Body of pancreas (tissue), 4 donors: ENCODE data around the gene PRSS22.

Experiments
- CTCF ChIP-seq, 7 experiments: fragments of 450-650 bp in 4 of 7; fragments of 200-600 bp in 3 of 7; sonication (generic) in 3 of 7; IDR thresholded peaks; one replicate each; pipeline ENCODE4 v1.5.1; 2016 to 2019; ENCODE audit warnings: antibody characterized with exemption in 7 of 7
- POLR2A ChIP-seq, 3 donors: fragments of 450-650 bp; IDR thresholded peaks; one replicate each; pipeline ENCODE4 v1.6.1; 2016; ENCODE audit warnings: antibody characterized with exemption in 3 of 3, mild to moderate bottlenecking in 2 of 3

DNA sequence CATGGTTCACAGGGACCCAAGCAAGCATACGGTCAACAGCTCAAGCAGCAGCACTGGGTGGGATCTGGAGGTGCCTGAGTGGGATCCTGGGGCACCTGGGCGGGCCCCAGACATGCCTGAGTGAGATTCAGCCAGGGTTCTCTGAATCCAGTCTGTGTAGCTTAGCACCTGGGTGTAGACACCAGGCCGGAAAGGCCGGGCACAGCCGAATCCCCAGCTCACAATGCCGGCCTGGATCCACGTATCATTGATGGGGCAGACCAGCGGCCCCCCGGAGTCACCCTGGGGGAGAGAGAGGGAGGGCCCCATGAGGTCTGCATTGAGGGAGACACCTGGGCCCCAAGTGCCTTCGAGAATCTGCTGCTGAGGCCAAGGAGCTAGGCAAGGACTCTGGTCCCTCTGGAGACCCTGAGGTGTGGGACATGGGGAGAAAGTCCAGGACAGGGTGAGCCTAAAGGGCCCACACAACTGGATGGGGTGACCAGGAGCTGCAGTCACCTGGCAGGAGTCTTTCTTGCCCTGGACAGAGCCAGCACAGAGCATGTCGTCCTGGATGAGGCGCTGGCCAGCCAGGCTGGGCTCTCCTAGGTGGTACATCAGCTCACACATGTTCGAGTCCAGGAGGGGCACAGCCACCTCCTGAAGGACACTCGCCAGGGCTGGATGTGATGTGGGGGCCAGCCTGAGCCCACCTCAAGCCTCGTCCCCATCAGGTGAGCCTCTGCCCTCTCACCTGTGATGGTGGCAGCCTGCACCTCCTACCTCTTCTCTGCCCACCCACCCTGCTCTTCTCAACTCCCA is 18.1 kb downstream of the PRSS22 start:
- TF ChIP-seq CTCF (IDR thresholded peaks at IDR 0.05) (no peak), POLR2A (IDR thresholded peaks at IDR 0.05) (no peak)
